ENCODE measurements around the gene EPHB3. TPM values are rescaled to one million over a fixed set of nuclear protein-coding genes. Genes with fewer than 3 reads are reported as not detected.

The EPHB3 gene
- total and polyA plus RNA-seq, 4 donors: 3.1 to 20.5 (median 7.7) TPM

DNA sequence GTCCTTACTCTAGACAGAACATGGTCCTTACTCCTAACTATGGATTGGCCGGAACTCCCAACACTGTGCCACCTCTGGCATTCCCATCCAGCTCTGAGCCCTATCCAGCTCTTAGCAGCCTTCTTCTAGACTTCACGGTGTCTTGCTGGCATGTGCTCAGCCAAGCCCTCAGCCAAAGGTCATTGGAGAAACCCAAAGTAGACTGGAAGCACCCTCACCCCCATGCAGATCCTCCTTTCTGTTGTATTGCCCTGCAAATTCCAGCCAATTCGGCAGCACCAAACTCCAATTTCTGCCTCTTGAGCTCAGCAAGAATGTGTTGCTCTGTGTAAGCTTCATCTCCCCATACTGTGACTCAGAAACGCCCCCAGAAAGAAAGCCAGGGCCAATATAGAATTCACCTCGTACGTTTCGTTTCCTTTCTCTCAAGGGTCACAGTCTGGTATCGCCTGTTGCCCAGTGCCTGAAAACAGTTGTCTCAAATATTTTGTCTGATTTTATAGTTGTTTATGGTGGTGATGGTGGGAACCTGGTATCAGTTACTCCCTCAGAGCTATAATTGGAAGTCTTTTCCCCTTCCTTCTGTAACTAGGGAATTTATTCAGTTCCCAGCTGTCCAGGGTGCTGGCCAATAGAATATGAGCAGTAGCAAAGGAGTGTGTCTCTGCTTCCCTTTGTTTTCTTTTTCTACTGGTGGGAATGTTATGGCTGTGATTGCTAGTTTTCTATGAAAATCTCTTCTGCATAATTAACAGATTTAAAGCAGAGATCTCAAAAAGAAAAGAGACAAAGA, 28.4 kb upstream of the EPHB3 start:
- no peaks in the 10 kb centered on the region for H3K9me3 ChIP-seq (ENCODE audit: control insufficient read depth in 4 of 4, insufficient read depth in 3 of 4, low read length in 3 of 4)
- TF ChIP-seq, protein P1, sequence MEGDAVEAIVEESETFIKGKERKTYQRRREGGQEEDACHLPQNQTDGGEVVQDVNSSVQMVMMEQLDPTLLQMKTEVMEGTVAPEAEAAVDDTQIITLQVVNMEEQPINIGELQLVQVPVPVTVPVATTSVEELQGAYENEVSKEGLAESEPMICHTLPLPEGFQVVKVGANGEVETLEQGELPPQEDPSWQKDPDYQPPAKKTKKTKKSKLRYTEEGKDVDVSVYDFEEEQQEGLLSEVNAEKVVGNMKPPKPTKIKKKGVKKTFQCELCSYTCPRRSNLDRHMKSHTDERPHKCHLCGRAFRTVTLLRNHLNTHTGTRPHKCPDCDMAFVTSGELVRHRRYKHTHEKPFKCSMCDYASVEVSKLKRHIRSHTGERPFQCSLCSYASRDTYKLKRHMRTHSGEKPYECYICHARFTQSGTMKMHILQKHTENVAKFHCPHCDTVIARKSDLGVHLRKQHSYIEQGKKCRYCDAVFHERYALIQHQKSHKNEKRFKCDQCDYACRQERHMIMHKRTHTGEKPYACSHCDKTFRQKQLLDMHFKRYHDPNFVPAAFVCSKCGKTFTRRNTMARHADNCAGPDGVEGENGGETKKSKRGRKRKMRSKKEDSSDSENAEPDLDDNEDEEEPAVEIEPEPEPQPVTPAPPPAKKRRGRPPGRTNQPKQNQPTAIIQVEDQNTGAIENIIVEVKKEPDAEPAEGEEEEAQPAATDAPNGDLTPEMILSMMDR (IDR thresholded peaks at IDR 0.05; ENCODE audit: control extremely low read depth, extremely low read depth): no peak
- no peaks in the 10 kb centered on the region for H3K36me3 ChIP-seq (ENCODE audit: control insufficient read depth in 4 of 4, insufficient read depth in 4 of 4, low read length in 4 of 4)
- WGBS, 2 donors: 88 to 94% methylated on average over 8 of the region's 8 CpGs
- peaks cover 0 to 44% (median 17%) of the 10 kb centered on the region in 3 donors for H3K27me3 ChIP-seq (ENCODE audit: control insufficient read depth in 3 of 3, insufficient read depth in 3 of 3, low read length in 2 of 3)
- H3K27ac ChIP-seq (ENCODE audit: low read depth in 1 of 2, low read length in 1 of 2): no peak overlapping the region
- H3K4me1 ChIP-seq (ENCODE audit: control insufficient read depth in 5 of 5, insufficient read depth in 5 of 5, low read length in 5 of 5): no peaks in the 10 kb centered on the region
- no peak overlapping the region for H3K9ac ChIP-seq (ENCODE audit: insufficient read depth in 1 of 2, low read length in 2 of 2)
- no peak overlapping the region for H3K4me3 ChIP-seq
- ATAC-seq (ENCODE audit: insufficient read depth, low FRiP score) (no peak), DNase-seq (no peak)

DNA sequence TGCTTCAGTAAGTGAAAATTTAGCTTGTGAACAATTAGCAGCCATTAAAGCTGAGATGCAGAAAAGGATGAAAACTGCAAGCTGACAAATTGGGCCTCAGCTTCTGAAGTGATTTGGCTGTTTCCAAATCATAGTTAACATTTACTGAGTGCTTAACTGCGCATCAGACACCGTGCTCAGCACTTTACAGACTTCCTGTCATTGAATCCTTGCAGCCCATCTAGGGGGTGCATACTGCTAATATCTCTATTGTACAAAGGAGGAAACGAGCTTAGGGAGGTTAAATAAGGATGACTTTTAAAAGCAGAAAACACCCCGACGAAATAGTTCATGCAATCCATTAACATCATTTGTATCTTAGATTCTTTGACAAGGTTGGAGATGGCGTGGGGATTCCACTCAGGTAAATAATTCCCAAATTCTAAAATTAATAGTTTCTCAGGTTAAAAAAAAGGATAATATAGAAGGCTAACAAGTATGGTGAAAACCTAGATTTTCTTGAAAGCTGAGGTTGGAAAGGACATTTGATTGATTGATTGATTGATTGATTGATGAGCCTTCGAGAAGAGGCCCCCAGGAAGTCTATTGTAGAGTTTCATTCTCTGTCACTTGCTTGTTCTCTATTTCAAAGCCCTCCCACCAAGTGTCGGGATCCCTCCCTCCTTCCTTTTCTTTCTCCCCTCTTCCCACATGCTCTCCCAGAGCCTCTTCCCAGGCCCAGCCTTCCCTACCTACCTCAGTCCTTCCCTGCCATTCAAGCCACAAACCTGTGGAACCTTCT, 23.5 kb upstream of the EPHB3 start:
- H3K9ac ChIP-seq (ENCODE audit: insufficient read depth in 1 of 2, low read length in 2 of 2): no peak overlapping the region
- H3K9me3 ChIP-seq (ENCODE audit: control insufficient read depth in 4 of 4, insufficient read depth in 3 of 4, low read length in 3 of 4): no peaks in the 10 kb centered on the region
- no peaks in the 10 kb centered on the region for H3K4me1 ChIP-seq (ENCODE audit: control insufficient read depth in 5 of 5, insufficient read depth in 5 of 5, low read length in 5 of 5)
- no peak overlapping the region for H3K4me3 ChIP-seq
- no peak for ATAC-seq (ENCODE audit: insufficient read depth, low FRiP score)
- H3K27me3 ChIP-seq (ENCODE audit: control insufficient read depth in 3 of 3, insufficient read depth in 3 of 3, low read length in 2 of 3): peaks cover 0 to 22% (median 13%) of the 10 kb centered on the region in 3 donors
- no peak overlapping the region for H3K27ac ChIP-seq (ENCODE audit: low read depth in 1 of 2, low read length in 1 of 2)
- TF ChIP-seq, protein P1 (IDR thresholded peaks at IDR 0.05; ENCODE audit: control extremely low read depth, extremely low read depth): no peak
- WGBS, 2 donors: 46 to 55% methylated on average over 8 of the region's 8 CpGs
- no peaks in the 10 kb centered on the region for H3K36me3 ChIP-seq (ENCODE audit: control insufficient read depth in 4 of 4, insufficient read depth in 4 of 4, low read length in 4 of 4)
- DNase-seq: no peak

DNA sequence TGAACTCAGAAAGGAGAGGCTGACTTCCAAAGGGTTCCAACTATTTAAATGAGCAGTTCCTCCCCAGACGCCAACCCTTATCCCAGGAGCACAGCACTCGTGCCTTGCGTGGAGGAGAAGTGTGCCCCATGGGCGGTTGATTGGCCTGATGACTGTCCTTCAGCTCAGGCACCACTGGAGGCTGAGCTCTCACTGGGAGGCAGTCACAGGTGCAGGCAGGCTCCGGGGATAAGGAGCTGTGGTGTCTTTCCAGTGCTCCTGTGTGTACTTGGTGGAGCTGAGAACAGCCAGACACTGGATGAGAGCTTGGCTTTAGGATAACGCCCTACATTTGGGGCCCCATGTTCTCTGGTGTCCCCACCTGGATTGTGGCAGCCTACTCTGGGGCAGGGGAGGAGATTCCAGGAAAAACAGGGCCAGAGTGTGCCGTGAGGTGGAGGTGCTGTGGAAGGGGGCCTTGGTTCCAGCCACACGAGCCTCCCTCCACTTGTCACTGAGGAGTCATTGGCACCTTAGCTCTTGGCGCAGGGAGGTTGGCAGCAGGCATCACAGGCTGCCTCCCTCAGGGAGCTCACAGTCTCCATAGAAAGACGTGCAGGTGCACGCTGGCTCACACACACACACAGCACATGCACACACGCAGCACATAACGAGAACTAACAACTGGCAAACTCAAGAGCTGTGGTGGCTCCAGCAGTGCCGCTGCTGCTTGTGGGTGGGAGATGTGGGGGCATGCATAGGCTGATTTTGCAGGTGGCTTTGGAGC, 22.7 kb upstream of the EPHB3 start:
- H3K36me3 ChIP-seq (ENCODE audit: control insufficient read depth in 4 of 4, insufficient read depth in 4 of 4, low read length in 4 of 4): no peaks in the 10 kb centered on the region
- H3K4me1 ChIP-seq (ENCODE audit: control insufficient read depth in 5 of 5, insufficient read depth in 5 of 5, low read length in 5 of 5): no peaks in the 10 kb centered on the region
- no peak overlapping the region for H3K4me3 ChIP-seq
- ATAC-seq (ENCODE audit: insufficient read depth, low FRiP score) (no peak), DNase-seq (no peak)
- H3K27ac ChIP-seq (ENCODE audit: low read depth in 1 of 2, low read length in 1 of 2): no peak overlapping the region
- 84 to 85% methylated on average over 14 of the region's 14 CpGs for WGBS, 2 donors
- H3K9ac ChIP-seq (ENCODE audit: insufficient read depth in 1 of 2, low read length in 2 of 2): no peak overlapping the region
- no peaks in the 10 kb centered on the region for H3K9me3 ChIP-seq (ENCODE audit: control insufficient read depth in 4 of 4, insufficient read depth in 3 of 4, low read length in 3 of 4)
- H3K27me3 ChIP-seq (ENCODE audit: control insufficient read depth in 3 of 3, insufficient read depth in 3 of 3, low read length in 2 of 3): peaks cover 0 to 25% (median 19%) of the 10 kb centered on the region in 3 donors
- TF ChIP-seq, protein P1 (IDR thresholded peaks at IDR 0.05; ENCODE audit: control extremely low read depth, extremely low read depth): no peak
